Suprapubic skin (tissue), 3 donors: Measurements from ENCODE around the gene CFH.

ENCODE experiments used
- EP300 ChIP-seq: sonication (generic); formaldehyde crosslinking; IDR thresholded peaks from one replicate; pipeline ENCODE4 v1.6.1; 2017; ENCODE audit warnings: antibody characterized with exemption
- POLR2A ChIP-seq, 2 donors: fragments of 450-650 bp; IDR thresholded peaks; one replicate each; pipeline ENCODE4 v1.6.1; 2017; ENCODE audit warnings: antibody characterized with exemption in 2 of 2, mild to moderate bottlenecking in 2 of 2, moderate library complexity in 2 of 2
- TF ChIP-seq, protein P1 (sequence below), 2 donors: fragments of 200-600 bp in 1 of 2; fragments of 450-650 bp in 1 of 2; sonication (generic) in 1 of 2; IDR thresholded peaks; one replicate each; pipeline ENCODE4 v1.5.1; 2016 to 2019; ENCODE audit warnings: antibody characterized with exemption in 2 of 2, mild to moderate bottlenecking in 1 of 2, moderate library complexity in 1 of 2

DNA sequence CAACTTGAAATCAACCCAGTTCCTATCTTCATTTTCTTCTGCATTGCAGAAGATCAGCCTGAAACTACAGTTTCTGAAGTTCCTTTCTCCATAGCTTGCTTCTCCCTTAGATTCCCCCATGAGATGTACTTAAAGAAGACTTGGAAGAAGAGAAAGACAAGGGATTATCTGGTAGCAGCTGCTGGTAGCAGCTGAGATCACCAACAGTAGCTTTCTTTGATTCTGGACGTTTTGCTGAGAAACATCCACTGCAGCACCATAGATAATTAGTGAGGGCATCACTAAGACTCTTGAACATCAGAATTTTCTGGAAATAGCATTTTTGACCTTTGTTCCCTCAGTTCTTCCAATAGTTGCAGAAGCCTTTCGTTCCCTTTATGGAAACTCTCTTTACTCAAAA lies 122.3 kb downstream of the CFH start:
- TF ChIP-seq POLR2A (IDR thresholded peaks at IDR 0.05) = no peak
- no peak for TF ChIP-seq EP300
- TF ChIP-seq, protein P1, sequence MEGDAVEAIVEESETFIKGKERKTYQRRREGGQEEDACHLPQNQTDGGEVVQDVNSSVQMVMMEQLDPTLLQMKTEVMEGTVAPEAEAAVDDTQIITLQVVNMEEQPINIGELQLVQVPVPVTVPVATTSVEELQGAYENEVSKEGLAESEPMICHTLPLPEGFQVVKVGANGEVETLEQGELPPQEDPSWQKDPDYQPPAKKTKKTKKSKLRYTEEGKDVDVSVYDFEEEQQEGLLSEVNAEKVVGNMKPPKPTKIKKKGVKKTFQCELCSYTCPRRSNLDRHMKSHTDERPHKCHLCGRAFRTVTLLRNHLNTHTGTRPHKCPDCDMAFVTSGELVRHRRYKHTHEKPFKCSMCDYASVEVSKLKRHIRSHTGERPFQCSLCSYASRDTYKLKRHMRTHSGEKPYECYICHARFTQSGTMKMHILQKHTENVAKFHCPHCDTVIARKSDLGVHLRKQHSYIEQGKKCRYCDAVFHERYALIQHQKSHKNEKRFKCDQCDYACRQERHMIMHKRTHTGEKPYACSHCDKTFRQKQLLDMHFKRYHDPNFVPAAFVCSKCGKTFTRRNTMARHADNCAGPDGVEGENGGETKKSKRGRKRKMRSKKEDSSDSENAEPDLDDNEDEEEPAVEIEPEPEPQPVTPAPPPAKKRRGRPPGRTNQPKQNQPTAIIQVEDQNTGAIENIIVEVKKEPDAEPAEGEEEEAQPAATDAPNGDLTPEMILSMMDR (IDR thresholded peaks at IDR 0.05) = no peak
